ENCODE data around the gene SH3BP5L. TPM values are rescaled to one million over a fixed set of nuclear protein-coding genes. Genes with fewer than 3 reads are reported as not detected.

Gene SH3BP5L
- total and polyA plus RNA-seq, 2 of the 13 experiments (the other 11 are each of a cell fraction or from before 2014, with no cell fraction given): 10.3 to 14.9 TPM

- peak; percentile 72; the same call in 1 of the 2 replicates for TF ChIP-seq ZNF143 (CRISPR knock-in tag; IDR thresholded peaks at IDR 0.05)
- peak; percentile 64; the same call in 1 of the 2 replicates for TF ChIP-seq THRA (CRISPR knock-in tag; IDR thresholded peaks at IDR 0.05; ENCODE audit: borderline replicate concordance)
- no peak for TF ChIP-seq ZNF766 (CRISPR knock-in tag; IDR thresholded peaks at IDR 0.05; ENCODE audit: borderline replicate concordance)
- no peak for TF ChIP-seq RFX3 (CRISPR knock-in tag; IDR thresholded peaks at IDR 0.05)
- no peak for TF ChIP-seq ZBTB2 (CRISPR knock-in tag; IDR thresholded peaks at IDR 0.05; ENCODE audit: low read depth)
- TF ChIP-seq ZNF530 (CRISPR knock-in tag; IDR thresholded peaks at IDR 0.05; ENCODE audit: low read depth): peak; percentile 60; the same call in 1 of the 2 replicates
- TF ChIP-seq SNAPC2 (CRISPR knock-in tag; IDR thresholded peaks at IDR 0.05): no peak
- 0 out of 2 replicates have a peak, but pooled peaks have one; percentile 31 for TF ChIP-seq IKZF5 (CRISPR knock-in tag; IDR thresholded peaks at IDR 0.05)
- no peak for TF ChIP-seq ZNF205 (CRISPR knock-in tag; IDR thresholded peaks at IDR 0.05)
- TF ChIP-seq ZNF660 (CRISPR knock-in tag; IDR thresholded peaks at IDR 0.05; ENCODE audit: borderline replicate concordance, low read depth): no peak
- TF ChIP-seq TGIF2 (CRISPR knock-in tag; IDR thresholded peaks at IDR 0.05): peak; percentile 31; the same call in 1 of the 2 replicates
- peak; percentile 61; the same call in 1 of the 2 replicates for TF ChIP-seq GMEB2 (CRISPR knock-in tag; IDR thresholded peaks at IDR 0.05; ENCODE audit: low read depth)
- TF ChIP-seq ZKSCAN5 (CRISPR knock-in tag; IDR thresholded peaks at IDR 0.05): no peak
- 0 out of 2 replicates have a peak, but pooled peaks have one; percentile 52 for TF ChIP-seq GZF1 (CRISPR knock-in tag; IDR thresholded peaks at IDR 0.05)
- no peak; the same call in 1 of the 2 replicates for TF ChIP-seq ZNF780A (CRISPR knock-in tag; IDR thresholded peaks at IDR 0.05)
These were observed 12.8 kb upstream of the SH3BP5L start (continued) for GRCh38 chr1:248838357-248839167.
